Hippocampal formation (tissue), 2 donors: ENCODE measurements around the gene ACACA.
"Not testable (repeated sequence)": the region's sequence is repeated elsewhere in the genome, so short reads cannot be mapped to it uniquely, and the experiment has no call there.

Experiments
- DNase-seq, 2 donors: peaks; one replicate each; lab custom pipeline; 2025; lab: John Stamatoyannopoulos, UW

ACACA gene

GRCh38 chr17:37098910-37099664, 307.5 kb downstream of the ACACA start:
- no peak for DNase-seq

GRCh38 chr17:37098152-37098551, 308.5 kb downstream of the ACACA start:
- DNase-seq, result no peak

- DNase-seq, result no peak
Measured at GRCh38 chr17:37097154-37097553, 309.5 kb downstream of the ACACA start.

- DNase-seq, result no peak
Measured at GRCh38 chr17:37096071-37096470, 310.6 kb downstream of the ACACA start.

- no peak for DNase-seq
Measured at GRCh38 chr17:37094391-37094790, 312.2 kb downstream of the ACACA start.

GRCh38 chr17:37092701-37093100, 313.9 kb downstream of the ACACA start:
- no peak for DNase-seq

- no peak for DNase-seq
Measured at GRCh38 chr17:37092071-37092470, 314.6 kb downstream of the ACACA start.

GRCh38 chr17:37090941-37091340, 315.7 kb downstream of the ACACA start:
- no peak for DNase-seq

- DNase-seq, result no peak
Measured at GRCh38 chr17:37089956-37090355, 316.7 kb downstream of the ACACA start.

GRCh38 chr17:37088913-37089312, 317.7 kb downstream of the ACACA start:
- peak; percentile 9 to 24 for DNase-seq

- no peak for DNase-seq
Measured at GRCh38 chr17:37088459-37088858, 318.2 kb downstream of the ACACA start.

- no peak for DNase-seq
Measured at GRCh38 chr17:37087683-37088082, 319.0 kb downstream of the ACACA start.

- DNase-seq, result no peak
Measured at GRCh38 chr17:37086948-37087347, 319.7 kb downstream of the ACACA start.

GRCh38 chr17:37086334-37086733, 320.3 kb downstream of the ACACA start:
- DNase-seq, result no peak

GRCh38 chr17:37084372-37084771, 322.3 kb downstream of the ACACA start:
- no peak for DNase-seq

- DNase-seq, result no peak
Measured at GRCh38 chr17:37083456-37083855, 323.2 kb downstream of the ACACA start.

GRCh38 chr17:37082985-37083384, 323.7 kb downstream of the ACACA start:
- no peak for DNase-seq

GRCh38 chr17:37082311-37082860, 324.2 kb downstream of the ACACA start:
- no peak for DNase-seq

GRCh38 chr17:37081287-37081686, 325.3 kb downstream of the ACACA start:
- no peak for DNase-seq

- no peak for DNase-seq
Measured at GRCh38 chr17:37079735-37080134, 326.9 kb downstream of the ACACA start.

- DNase-seq, result no peak
Measured at GRCh38 chr17:37079065-37079708, 327.4 kb downstream of the ACACA start.

GRCh38 chr17:37073464-37073863, 333.2 kb downstream of the ACACA start:
- not testable (repeated sequence) for DNase-seq

GRCh38 chr17:37069087-37069486, 337.5 kb downstream of the ACACA start:
- DNase-seq, result no peak
